Testis (tissue), 5 donors: ENCODE measurements around the gene NBEAL1. TPM values are rescaled to one million over a fixed set of nuclear protein-coding genes. Genes with fewer than 3 reads are reported as not detected.
A peak's percentile ranks its signal among the peaks of the same experiment; 100 is the strongest.
"Not testable (repeated sequence)": the region's sequence is repeated elsewhere in the genome, so short reads cannot be mapped to it uniquely, and the experiment has no call there.

ENCODE experiments used
- DNase-seq: peaks from one replicate; pipeline ENCODE4 v3.0.0-alpha.2; 2019
- H3K27ac ChIP-seq, 2 donors: fragments of 200-600 bp; sonication (generic); one replicate each; pipeline ENCODE4 v1.5.1; 2019
- H3K27me3 ChIP-seq: fragments of 200-600 bp; sonication (generic); one replicate; pipeline ENCODE4 v1.5.1; 2019
- H3K36me3 ChIP-seq: fragments of 200-600 bp; sonication (generic); one replicate; pipeline ENCODE4 v1.5.1; 2017; ENCODE audit warnings: low read depth; ENCODE audit errors: missing control alignments
- H3K4me1 ChIP-seq: fragments of 200-600 bp; sonication (generic); one replicate; pipeline ENCODE4 v1.5.1; 2019
- H3K4me3 ChIP-seq, 2 donors: fragments of 200-600 bp; sonication (generic); one replicate each; pipeline ENCODE4 v1.5.1; 2017 to 2019
- H3K9me3 ChIP-seq: fragments of 200-600 bp; sonication (generic); one replicate; pipeline ENCODE4 v1.5.1; 2017
- POLR2A ChIP-seq: fragments of 450-650 bp; IDR thresholded peaks from one replicate; pipeline ENCODE4 v1.6.1; 2017; ENCODE audit warnings: antibody characterized with exemption, mild to moderate bottlenecking, moderate library complexity
- WGBS, 2 donors: methylation state at CpG; one replicate each; pipeline ENCODE4 v1.1.5; 2018; 5-methylcytosine and 5-hydroxymethylcytosine counted together
- intact Hi-C: fragments of 100-400 bp; cut with DNase I; formaldehyde crosslinking; loops from one replicate; pipeline ENCODE4 v1.15.1; 2023; ENCODE audit warnings: low total_unique reads
- long read RNA-seq, 2 donors: transcript quantifications; one replicate each; lab custom pipeline, GENCODE V29; 2026
- polyA plus RNA-seq: library from polyadenylated mRNA; stranded (reverse); fragments of 350-450 nt; fragmentation: Illumina TruSeq; extraction: RNeasy Lipid Tissue Mini Kit (QIAGEN cat#74804); gene quantifications from one replicate; pipeline ENCODE4 v1.2.3, GENCODE V29; 2014; ENCODE audit warnings: low read depth, low replicate concordance; ENCODE audit not compliant: insufficient read depth
- total RNA-seq, 2 donors: library from RNA; depleted of rRNA; stranded (reverse); fragments of >200 nt; gene quantifications; one replicate each; pipeline ENCODE4 v1.2.3, GENCODE V29; 2016
- TF ChIP-seq, protein P1 (sequence below), 3 experiments: fragments of 450-650 bp in 2 of 3; fragments of 200-600 bp in 1 of 3; sonication (generic) in 1 of 3; IDR thresholded peaks; one replicate each; pipeline ENCODE4 v1.5.1; 2016 to 2019; ENCODE audit warnings: antibody characterized with exemption in 3 of 3, mild to moderate bottlenecking in 2 of 3, moderate library complexity in 1 of 3

NBEAL1 gene
- total RNA-seq (10 to 100 TPM; 37.0 to 43.0 TPM), polyA plus RNA-seq (7.6 TPM)
- long read RNA-seq, donor 1, result 0 reads
- long read RNA-seq, donor 2, result 0 reads

- H3K36me3 ChIP-seq, result no peaks in the 10 kb centered on the region
- 0% methylated on average over 45 to 58 of the region's 59 CpGs for WGBS, 2 donors
- H3K27me3 ChIP-seq, result no peaks in the 10 kb centered on the region
- no peaks in the 10 kb centered on the region for H3K9me3 ChIP-seq
- H3K4me1 ChIP-seq, result peaks cover 14% of the 10 kb centered on the region
- DNase-seq, result peak; percentile 98
- peak within 1 kb of the TSS; percentile 94 to 98 for H3K27ac ChIP-seq
- TF ChIP-seq POLR2A, result peak; percentile 81
- TF ChIP-seq, protein P1, sequence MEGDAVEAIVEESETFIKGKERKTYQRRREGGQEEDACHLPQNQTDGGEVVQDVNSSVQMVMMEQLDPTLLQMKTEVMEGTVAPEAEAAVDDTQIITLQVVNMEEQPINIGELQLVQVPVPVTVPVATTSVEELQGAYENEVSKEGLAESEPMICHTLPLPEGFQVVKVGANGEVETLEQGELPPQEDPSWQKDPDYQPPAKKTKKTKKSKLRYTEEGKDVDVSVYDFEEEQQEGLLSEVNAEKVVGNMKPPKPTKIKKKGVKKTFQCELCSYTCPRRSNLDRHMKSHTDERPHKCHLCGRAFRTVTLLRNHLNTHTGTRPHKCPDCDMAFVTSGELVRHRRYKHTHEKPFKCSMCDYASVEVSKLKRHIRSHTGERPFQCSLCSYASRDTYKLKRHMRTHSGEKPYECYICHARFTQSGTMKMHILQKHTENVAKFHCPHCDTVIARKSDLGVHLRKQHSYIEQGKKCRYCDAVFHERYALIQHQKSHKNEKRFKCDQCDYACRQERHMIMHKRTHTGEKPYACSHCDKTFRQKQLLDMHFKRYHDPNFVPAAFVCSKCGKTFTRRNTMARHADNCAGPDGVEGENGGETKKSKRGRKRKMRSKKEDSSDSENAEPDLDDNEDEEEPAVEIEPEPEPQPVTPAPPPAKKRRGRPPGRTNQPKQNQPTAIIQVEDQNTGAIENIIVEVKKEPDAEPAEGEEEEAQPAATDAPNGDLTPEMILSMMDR (IDR thresholded peaks at IDR 0.05), result peak in 1 of 3 experiments; percentile 10
- H3K4me3 ChIP-seq, result peak within 1 kb of the TSS; percentile 85 to 91
- intact Hi-C loops, result no loop called here
Measured at GRCh38 chr2:203014456-203015199, at the start of gene NBEAL1. TSS of gene NBEAL1 (plus strand) at chr2:203014875. CDS start at chr2:203016385, 1,510 bp downstream.

DNA sequence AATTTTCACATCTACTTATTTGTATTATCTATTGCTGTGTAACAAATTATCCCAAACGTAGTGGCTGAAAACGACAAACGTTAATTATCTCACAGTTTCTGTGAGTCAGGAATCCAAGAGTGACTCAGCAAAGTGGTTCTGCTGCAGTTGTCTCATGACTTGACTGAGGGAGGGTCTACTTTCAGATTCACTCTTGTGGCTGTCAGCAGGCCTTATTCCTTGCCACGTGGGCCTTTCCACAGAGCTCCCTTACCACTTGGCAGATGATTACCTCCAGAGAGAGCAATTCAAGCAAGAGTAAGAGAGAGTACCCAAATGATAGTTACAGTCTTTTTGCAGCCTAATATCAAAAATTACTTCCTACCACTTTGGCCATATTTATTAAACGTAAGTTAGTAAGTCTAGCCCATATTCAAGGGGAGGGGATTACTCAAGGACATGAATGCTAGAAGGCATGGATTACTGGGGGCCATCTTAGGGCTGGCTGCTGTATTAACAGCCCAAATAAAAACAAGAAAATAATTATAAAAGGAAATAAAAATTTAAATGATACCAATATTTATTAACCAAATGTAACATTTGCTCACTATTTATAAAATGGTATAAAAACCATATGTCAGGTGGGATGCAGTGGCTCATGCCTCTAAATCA, 48.7 kb upstream of the NBEAL1 start:
- Histone ChIP-seq H3K36me3 (no peaks in the 10 kb centered on the region), H3K27me3 (no peaks in the 10 kb centered on the region), H3K4me1 (no peaks in the 10 kb centered on the region), H3K4me3 (no peak overlapping the region), H3K9me3 (no peaks in the 10 kb centered on the region), H3K27ac (no peak overlapping the region)
- WGBS, 2 donors, result 67 to 74% methylated on average over 5 of the region's 5 CpGs
- no peak for DNase-seq
- intact Hi-C loops, result no loop called here
- TF ChIP-seq, protein P1 (IDR thresholded peaks at IDR 0.05), result no peak
- no peak for TF ChIP-seq POLR2A

GRCh38 chr2:202969404-202969803, 45.3 kb upstream of the NBEAL1 start:
- H3K27me3 ChIP-seq, intact Hi-C loops, H3K9me3 ChIP-seq, H3K36me3 ChIP-seq, H3K4me3 ChIP-seq, DNase-seq, H3K4me1 ChIP-seq, H3K27ac ChIP-seq: not testable (repeated sequence)
- 48 to 50% methylated on average over 2 of the region's 2 CpGs for WGBS, 2 donors

GRCh38 chr2:202976809-202977208, 37.9 kb upstream of the NBEAL1 start:
- Histone ChIP-seq H3K27ac (no peak overlapping the region), H3K27me3 (no peaks in the 10 kb centered on the region), H3K4me3 (no peak overlapping the region), H3K36me3 (no peaks in the 10 kb centered on the region), H3K9me3 (no peaks in the 10 kb centered on the region), H3K4me1 (no peaks in the 10 kb centered on the region)
- TF ChIP-seq POLR2A, result no peak
- TF ChIP-seq, protein P1 (IDR thresholded peaks at IDR 0.05), result no peak
- WGBS, 2 donors, result 86 to 94% methylated on average over 3 of the region's 3 CpGs
- DNase-seq, result no peak
- intact Hi-C loops, result no loop called here

DNA sequence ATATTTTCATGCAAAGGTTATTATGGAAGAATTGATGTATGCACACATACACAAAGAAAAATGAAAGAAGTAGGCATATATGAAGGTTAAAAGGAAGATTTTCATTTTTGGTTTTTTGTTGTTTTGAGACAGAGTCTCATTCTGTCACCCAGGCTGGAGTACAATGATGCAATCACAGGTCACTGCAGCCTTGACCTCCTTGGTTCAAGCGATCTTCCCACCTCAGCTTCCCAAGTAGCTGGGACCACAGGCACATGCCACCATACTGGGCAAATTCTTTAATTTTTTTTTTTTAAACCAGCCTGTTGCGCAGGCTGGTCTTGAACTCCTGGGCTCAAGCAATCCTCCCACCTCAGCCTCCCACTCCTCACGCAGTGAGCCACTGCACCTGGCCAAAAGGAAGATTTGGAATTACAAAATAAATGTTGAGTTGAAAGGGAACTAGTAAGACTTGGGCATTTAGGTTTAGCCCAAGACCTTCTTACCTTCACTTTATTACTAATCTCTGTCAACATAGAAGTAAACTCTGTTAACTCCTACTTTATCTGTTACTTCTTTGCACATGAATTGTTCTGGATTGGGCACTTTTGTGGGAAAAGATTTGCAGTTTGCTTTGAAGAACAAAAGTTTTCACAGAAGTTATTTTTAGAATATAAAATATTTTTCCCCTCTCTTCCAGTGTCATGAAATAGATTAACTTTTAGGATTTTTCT, 31.7 kb upstream of the NBEAL1 start:
- Histone ChIP-seq H3K9me3 (no peaks in the 10 kb centered on the region), H3K4me1 (no peaks in the 10 kb centered on the region), H3K4me3 (no peak overlapping the region), H3K27ac (no peak overlapping the region), H3K36me3 (no peaks in the 10 kb centered on the region), H3K27me3 (no peaks in the 10 kb centered on the region)
- intact Hi-C loops, result no loop called here
- TF ChIP-seq, protein P1 (IDR thresholded peaks at IDR 0.05), result no peak
- no peak for TF ChIP-seq POLR2A
- WGBS, 2 donors, result 72 to 82% methylated on average over 3 of the region's 3 CpGs
- no peak for DNase-seq
